Endodermal cell (in vitro differentiated cells): Measurements from ENCODE around the gene LHX6. TPM values are rescaled to one million over a fixed set of nuclear protein-coding genes. Genes with fewer than 3 reads are reported as not detected.

Experiments used
- DNase-seq: peaks from one replicate; pipeline ENCODE4 v3.0.0-alpha.2; 2017
- H3K27ac ChIP-seq: 2 replicates; pipeline ENCODE4 v1.5.1; 2013; ENCODE audit warnings: mild to moderate bottlenecking, low read depth, low read length, moderate library complexity
- H3K27me3 ChIP-seq: 2 replicates; pipeline ENCODE4 v1.6.1; 2013; ENCODE audit warnings: mild to moderate bottlenecking, low read length, moderate library complexity; ENCODE audit not compliant: insufficient read depth, control insufficient read depth, poor library complexity, severe bottlenecking
- H3K36me3 ChIP-seq: 2 replicates; pipeline ENCODE4 v1.7.0; 2013; ENCODE audit warnings: mild to moderate bottlenecking, low read length, moderate library complexity; ENCODE audit not compliant: control insufficient read depth, insufficient read depth
- H3K4me1 ChIP-seq: one replicate; pipeline ENCODE4 v1.7.0; 2013; ENCODE audit warnings: low read length; ENCODE audit not compliant: control insufficient read depth, insufficient read depth
- H3K4me3 ChIP-seq: 2 replicates; pipeline ENCODE4 v1.5.1; 2013; ENCODE audit warnings: mild to moderate bottlenecking, low read length, moderate library complexity
- H3K9ac ChIP-seq: 2 replicates; pipeline ENCODE4 v1.6.1; 2013; ENCODE audit warnings: mild to moderate bottlenecking, low read length, moderate library complexity; ENCODE audit not compliant: poor library complexity, severe bottlenecking; ENCODE audit errors: extremely low read depth
- H3K9me3 ChIP-seq: 2 replicates; pipeline ENCODE4 v1.6.1; 2013; ENCODE audit warnings: mild to moderate bottlenecking, low read length, moderate library complexity; ENCODE audit not compliant: control insufficient read depth
- H3K27ac Mint-ChIP-seq: 2 replicates; pipeline ENCODE4 v1.8.0; 2020; ENCODE audit warnings: mixed read lengths
- H3K27me3 Mint-ChIP-seq: 2 replicates; pipeline ENCODE4 v1.8.0; 2021; ENCODE audit warnings: mild to moderate bottlenecking, mixed read lengths; ENCODE audit not compliant: insufficient read depth
- H3K36me3 Mint-ChIP-seq: 2 replicates; pipeline ENCODE4 v1.8.0; 2020; ENCODE audit warnings: low read depth, mixed read lengths
- H3K4me1 Mint-ChIP-seq: 2 replicates; pipeline ENCODE4 v1.8.0; 2020; ENCODE audit warnings: mixed read lengths
- H3K4me3 Mint-ChIP-seq: 2 replicates; pipeline ENCODE4 v1.8.0; 2020; ENCODE audit warnings: mild to moderate bottlenecking, moderate library complexity, mixed read lengths
- H3K9me3 Mint-ChIP-seq: 2 replicates; pipeline ENCODE4 v1.8.0; 2020; ENCODE audit warnings: mild to moderate bottlenecking, mixed read lengths
- whole genome bisulfite sequencing, 2 experiments: methylation state at CpG; one replicate each; pipeline versions ENCODE4 v1.1.5 to v1.1.7; 2013; ENCODE audit warnings: missing lambda C conversion rate in 2 of 2, mixed read lengths in 1 of 2; ENCODE audit not compliant: insufficient coverage in 1 of 2, insufficient read length in 1 of 2; 5-methylcytosine and 5-hydroxymethylcytosine counted together
- total RNA-seq, 2 donors: library from RNA; stranded (reverse); fragmentation: NEBNext Ultra II Directional in 1 of 2; extraction: Animal tissue kit (Norgen Biotek cat#: 25700) in 1 of 2; gene quantifications; 2 replicates in 1 of 2; 3 replicates in 1 of 2; pipeline ENCODE4 v1.2.1, GENCODE V29; 2021
- TF ChIP-seq, protein P1 (sequence below): fragments of 200-600 bp; sonication (generic); conservative IDR thresholded peaks from 2 replicates; pipeline ENCODE4 v1.5.0; 2021; ENCODE audit warnings: antibody characterized with exemption, mild to moderate bottlenecking

Gene LHX6
- total RNA-seq, 2 donors from 2014 or later = 0.37 TPM; not detected in 1

DNA sequence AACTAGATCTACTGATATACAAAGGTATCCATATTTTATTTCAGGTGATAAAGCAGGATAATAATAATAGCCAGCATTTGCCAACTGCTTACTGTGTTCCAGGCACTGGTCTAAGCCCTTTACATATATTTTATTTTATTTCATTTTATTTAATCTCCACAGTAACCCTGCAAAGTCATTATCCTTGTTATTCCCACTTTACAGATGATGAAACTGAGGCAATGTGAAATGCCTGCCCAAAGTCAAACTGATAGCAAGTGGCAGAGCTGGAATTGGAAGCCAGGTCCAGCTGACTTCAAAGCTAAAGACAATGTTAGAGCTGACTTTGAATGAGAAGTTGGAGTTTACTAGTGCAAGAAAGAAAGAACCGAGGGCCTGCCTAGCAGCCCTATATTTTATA lies 44.2 kb downstream of the LHX6 start:
- no peak overlapping the region for H3K9ac ChIP-seq
- no peaks in the 10 kb centered on the region for H3K4me1 ChIP-seq
- Mint-ChIP-seq H3K9me3 (no peaks in the 10 kb centered on the region), H3K4me1 (no peaks in the 10 kb centered on the region), H3K27ac (no peak overlapping the region), H3K4me3 (no peak overlapping the region), H3K36me3 (no peaks in the 10 kb centered on the region), H3K27me3 (peaks cover 4% of the 10 kb centered on the region)
- WGBS, 2 experiments = 71% methylated on average over 1 of the region's 1 CpG; no CpG with 5 or more reads in 1 of the 2 experiments
- TF ChIP-seq, protein P1, sequence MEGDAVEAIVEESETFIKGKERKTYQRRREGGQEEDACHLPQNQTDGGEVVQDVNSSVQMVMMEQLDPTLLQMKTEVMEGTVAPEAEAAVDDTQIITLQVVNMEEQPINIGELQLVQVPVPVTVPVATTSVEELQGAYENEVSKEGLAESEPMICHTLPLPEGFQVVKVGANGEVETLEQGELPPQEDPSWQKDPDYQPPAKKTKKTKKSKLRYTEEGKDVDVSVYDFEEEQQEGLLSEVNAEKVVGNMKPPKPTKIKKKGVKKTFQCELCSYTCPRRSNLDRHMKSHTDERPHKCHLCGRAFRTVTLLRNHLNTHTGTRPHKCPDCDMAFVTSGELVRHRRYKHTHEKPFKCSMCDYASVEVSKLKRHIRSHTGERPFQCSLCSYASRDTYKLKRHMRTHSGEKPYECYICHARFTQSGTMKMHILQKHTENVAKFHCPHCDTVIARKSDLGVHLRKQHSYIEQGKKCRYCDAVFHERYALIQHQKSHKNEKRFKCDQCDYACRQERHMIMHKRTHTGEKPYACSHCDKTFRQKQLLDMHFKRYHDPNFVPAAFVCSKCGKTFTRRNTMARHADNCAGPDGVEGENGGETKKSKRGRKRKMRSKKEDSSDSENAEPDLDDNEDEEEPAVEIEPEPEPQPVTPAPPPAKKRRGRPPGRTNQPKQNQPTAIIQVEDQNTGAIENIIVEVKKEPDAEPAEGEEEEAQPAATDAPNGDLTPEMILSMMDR = no peak
- H3K4me3 ChIP-seq = no peak overlapping the region
- H3K9me3 ChIP-seq = no peaks in the 10 kb centered on the region
- H3K27ac ChIP-seq = no peak overlapping the region
- peaks cover 4% of the 10 kb centered on the region for H3K27me3 ChIP-seq
- no peak for DNase-seq
- no peaks in the 10 kb centered on the region for H3K36me3 ChIP-seq

DNA sequence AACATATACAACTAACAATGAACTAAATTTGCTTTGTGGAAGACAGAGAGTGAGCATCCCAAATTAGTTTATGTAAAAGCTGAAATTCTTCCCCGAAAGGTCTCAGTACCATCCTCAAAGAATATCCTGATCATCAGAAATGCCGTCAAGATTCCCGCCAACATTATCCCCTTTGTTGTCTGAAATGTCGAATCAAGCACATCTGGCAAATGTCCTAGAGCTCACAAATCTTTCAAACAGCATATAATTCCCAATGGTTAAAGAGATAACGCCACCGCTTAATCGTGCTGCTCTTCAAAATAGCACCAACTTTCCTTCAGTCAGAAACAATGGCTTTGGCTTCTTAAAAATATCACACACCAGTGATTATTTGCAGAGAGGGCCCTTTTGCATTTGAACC lies 45.3 kb downstream of the LHX6 start:
- TF ChIP-seq, protein P1 = no peak
- H3K27me3 Mint-ChIP-seq = peaks cover 4% of the 10 kb centered on the region
- WGBS, 2 experiments = 91 to 94% methylated on average over 4 to 7 of the region's 7 CpGs
- DNase-seq = no peak
- no peak overlapping the region for H3K4me3 Mint-ChIP-seq
- Histone ChIP-seq H3K27me3 (peaks cover 4% of the 10 kb centered on the region), H3K4me3 (no peak overlapping the region), H3K27ac (no peak overlapping the region), H3K9ac (no peak overlapping the region), H3K9me3 (no peaks in the 10 kb centered on the region), H3K4me1 (no peaks in the 10 kb centered on the region), H3K36me3 (no peaks in the 10 kb centered on the region)
- H3K4me1 Mint-ChIP-seq = no peaks in the 10 kb centered on the region
- no peak overlapping the region for H3K27ac Mint-ChIP-seq
- no peaks in the 10 kb centered on the region for H3K36me3 Mint-ChIP-seq
- no peaks in the 10 kb centered on the region for H3K9me3 Mint-ChIP-seq

DNA sequence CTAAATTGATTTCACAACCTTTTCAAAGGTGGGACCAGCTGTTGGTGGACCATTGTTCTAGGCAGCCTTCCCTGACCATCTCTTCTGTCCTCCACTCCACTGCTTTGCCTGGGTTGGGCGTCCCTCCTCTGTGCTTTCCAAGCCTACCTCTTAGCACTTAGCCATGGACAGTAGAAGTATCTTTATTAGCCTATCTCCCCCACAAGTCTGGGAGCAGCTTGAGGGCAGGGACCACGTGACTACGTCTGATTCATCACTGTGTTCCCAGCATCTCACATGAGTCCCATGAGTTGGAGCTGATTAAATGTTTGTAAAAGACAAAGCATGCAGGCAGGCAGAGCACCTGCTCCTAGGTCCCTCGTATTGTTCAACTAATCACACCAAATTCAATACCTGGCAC lies 48.1 kb downstream of the LHX6 start:
- H3K9ac ChIP-seq = no peak overlapping the region
- no peaks in the 10 kb centered on the region for H3K4me1 ChIP-seq
- H3K9me3 ChIP-seq = no peaks in the 10 kb centered on the region
- 80% methylated on average over 4 of the region's 4 CpGs; no CpG with 5 or more reads in 1 of the 2 experiments for WGBS, 2 experiments
- Mint-ChIP-seq H3K27me3 (peaks cover 5% of the 10 kb centered on the region), H3K9me3 (no peaks in the 10 kb centered on the region), H3K36me3 (no peaks in the 10 kb centered on the region), H3K27ac (no peak overlapping the region), H3K4me1 (no peaks in the 10 kb centered on the region), H3K4me3 (no peak overlapping the region)
- H3K27ac ChIP-seq = no peak overlapping the region
- H3K27me3 ChIP-seq = peaks cover 4% of the 10 kb centered on the region
- no peaks in the 10 kb centered on the region for H3K36me3 ChIP-seq
- no peak overlapping the region for H3K4me3 ChIP-seq
- no peak for DNase-seq
- TF ChIP-seq, protein P1 = no peak
